H1 (cell line): ENCODE results near the gene RANBP9. TPM values are rescaled to one million over a fixed set of nuclear protein-coding genes. Genes with fewer than 3 reads are reported as not detected.

ENCODE experiments used
- CTCF ChIA-PET: fragments of 300-600 bp; sonication (Branson Sonifier 250); formaldehyde crosslinking; loops from one replicate; lab custom pipeline; 2021; ENCODE audit not compliant: partially characterized antibody; lab: Charles Lee
- POLR2A ChIA-PET: fragments of 300-600 bp; sonication (Branson Sonifier 250); formaldehyde crosslinking; loops from one replicate; lab custom pipeline; 2021; ENCODE audit warnings: inconsistent platforms; ENCODE audit not compliant: partially characterized antibody; lab: Charles Lee
- DNase-seq, 2 experiments: peaks; one replicate each; pipeline versions ENCODE4 v3.0.0 to v3.0.0-alpha.2; 2010 to 2022; ENCODE audit warnings: low spot score in 2 of 2, low read depth in 1 of 2, mixed read lengths in 1 of 2
- FAIRE-seq: peaks from 2 replicates; lab custom pipeline; 2011; peaks lifted over from hg19 to GRCh38; lab: Jason Lieb, UNC
- H2AFZ ChIP-seq: 2 replicates; pipeline ENCODE4 v1.8.1; 2012; ENCODE audit warnings: low read length, inconsistent platforms
- H2AK5ac ChIP-seq: 2 replicates; pipeline ENCODE4 v1.6.1; 2013; ENCODE audit warnings: low read depth, low read length
- H2BK120ac ChIP-seq: replicated peaks from 2 replicates; pipeline ENCODE3; 2013; ENCODE audit warnings: low read depth, low read length, inconsistent platforms
- H2BK12ac ChIP-seq: 2 replicates; pipeline ENCODE4 v1.6.1; 2013; ENCODE audit warnings: low read depth, low read length
- H2BK15ac ChIP-seq: 2 replicates; pipeline ENCODE4 v1.6.1; 2013; ENCODE audit warnings: low read length
- H2BK20ac ChIP-seq: 2 replicates; pipeline ENCODE4 v1.6.1; 2013; ENCODE audit warnings: low read length
- H2BK5ac ChIP-seq: 2 replicates; pipeline ENCODE4 v1.6.1; 2013; ENCODE audit warnings: low read depth, low read length
- H3K14ac ChIP-seq: 2 replicates; pipeline ENCODE4 v1.6.1; 2013; ENCODE audit warnings: inconsistent platforms; ENCODE audit not compliant: insufficient read length
- H3K18ac ChIP-seq: 2 replicates; pipeline ENCODE4 v1.6.1; 2013; ENCODE audit warnings: low read length; ENCODE audit errors: extremely low read depth
- H3K23ac ChIP-seq: 2 replicates; pipeline ENCODE4 v1.6.1; 2013; ENCODE audit warnings: inconsistent platforms; ENCODE audit not compliant: insufficient read length
- H3K23me2 ChIP-seq: 2 replicates; pipeline ENCODE4 v1.6.1; 2013; ENCODE audit warnings: low read depth, low read length
- H3K27ac ChIP-seq: 2 replicates; pipeline ENCODE4 v1.6.1; 2011; ENCODE audit warnings: low read depth, low read length, inconsistent platforms
- H3K27me3 ChIP-seq, 4 experiments: replicated peaks in 1 of 4; 1 replicate in 1 of 4; 2 replicates in 3 of 4; pipeline versions ENCODE4 v1.6.1 to v1.8.1; 2011 to 2013; ENCODE audit warnings: low read length in 3 of 4, mild to moderate bottlenecking in 3 of 4, inconsistent platforms in 2 of 4, mixed read lengths in 2 of 4, moderate library complexity in 1 of 4; ENCODE audit not compliant: control insufficient read depth in 3 of 4, insufficient read depth in 3 of 4; ENCODE audit errors: extremely low read depth in 1 of 4
- H3K36me3 ChIP-seq, 4 experiments: 2 replicates each; pipeline versions ENCODE4 v1.6.1 to v1.8.1; 2011 to 2013; ENCODE audit warnings: mild to moderate bottlenecking in 4 of 4, low read length in 3 of 4, moderate library complexity in 2 of 4, control low read depth in 1 of 4, inconsistent platforms in 1 of 4; ENCODE audit not compliant: insufficient read depth in 4 of 4, control insufficient read depth in 2 of 4
- H3K4ac ChIP-seq: replicated peaks from 2 replicates; pipeline ENCODE3; 2013; ENCODE audit warnings: low read length, low read depth, mixed read lengths, inconsistent platforms; ENCODE audit not compliant: insufficient read length
- H3K4me1 ChIP-seq, 4 experiments: replicated peaks in 1 of 4; 1 replicate in 1 of 4; 2 replicates in 3 of 4; pipeline versions ENCODE4 v1.6.1 to v1.8.1; 2011 to 2013; ENCODE audit warnings: low read length in 3 of 4, inconsistent platforms in 2 of 4, mixed read lengths in 1 of 4; ENCODE audit not compliant: insufficient read depth in 4 of 4, control insufficient read depth in 3 of 4
- H3K4me2 ChIP-seq, 2 experiments: 2 replicates each; pipeline versions ENCODE4 v1.6.1 to v1.8.1; 2011 to 2013; ENCODE audit warnings: low read depth in 2 of 2, low read length in 2 of 2, control low read depth in 1 of 2, inconsistent platforms in 1 of 2, mild to moderate bottlenecking in 1 of 2; ENCODE audit not compliant: insufficient read depth in 1 of 2
- H3K4me3 ChIP-seq, 4 experiments: fragments of 200-600, 300-600 bp in 1 of 4; sonication (generic), shearing (Covaris generic), sonication (Bioruptor Twin) in 1 of 4; 2 replicates each; pipeline versions ENCODE4 v1.5.1 to v1.8.1; 2011 to 2016; ENCODE audit warnings: low read length in 4 of 4, low read depth in 3 of 4, control low read depth in 2 of 4, inconsistent platforms in 2 of 4, mild to moderate bottlenecking in 2 of 4, mixed read lengths in 1 of 4, moderate library complexity in 1 of 4; ENCODE audit not compliant: insufficient read depth in 2 of 4; ENCODE audit errors: extremely low read depth in 1 of 4
- H3K56ac ChIP-seq: replicated peaks from 2 replicates; pipeline ENCODE3; 2013; ENCODE audit warnings: low read depth, mild to moderate bottlenecking, mixed read lengths, low read length, inconsistent platforms; ENCODE audit not compliant: insufficient read length
- H3K79me1 ChIP-seq: 2 replicates; pipeline ENCODE4 v1.6.1; 2013; ENCODE audit warnings: low read depth, low read length, control low read depth
- H3K79me2 ChIP-seq, 2 experiments: 2 replicates each; pipeline versions ENCODE4 v1.6.1 to v1.8.1; 2012 to 2013; ENCODE audit warnings: low read length in 2 of 2, mild to moderate bottlenecking in 2 of 2, inconsistent platforms in 1 of 2; ENCODE audit not compliant: insufficient read depth in 2 of 2, control insufficient read depth in 1 of 2
- H3K9ac ChIP-seq, 4 experiments: replicated peaks in 1 of 4; 1 replicate in 1 of 4; 2 replicates in 3 of 4; pipeline versions ENCODE4 v1.6.1 to v1.8.1; 2011 to 2013; ENCODE audit warnings: low read depth in 3 of 4, low read length in 3 of 4, control low read depth in 2 of 4, mild to moderate bottlenecking in 2 of 4, moderate library complexity in 2 of 4, inconsistent platforms in 1 of 4; ENCODE audit errors: extremely low read depth in 1 of 4
- H3K9me3 ChIP-seq, 2 experiments: 2 replicates each; pipeline versions ENCODE4 v1.6.1 to v1.8.1; 2012 to 2013; ENCODE audit warnings: mild to moderate bottlenecking in 2 of 2, moderate library complexity in 2 of 2, control low read depth in 1 of 2, inconsistent platforms in 1 of 2, low read depth in 1 of 2, low read length in 1 of 2, mixed read lengths in 1 of 2; ENCODE audit not compliant: insufficient read depth in 2 of 2
- H4K20me1 ChIP-seq, 2 experiments: replicated peaks in 1 of 2; 2 replicates each; pipeline versions ENCODE3 to v1.8.1; 2011 to 2013; ENCODE audit warnings: inconsistent platforms in 2 of 2, low read length in 2 of 2, mild to moderate bottlenecking in 1 of 2; ENCODE audit not compliant: insufficient read depth in 2 of 2, control insufficient read depth in 1 of 2
- H4K5ac ChIP-seq: 2 replicates; pipeline ENCODE4 v1.6.1; 2013; ENCODE audit warnings: low read length, low read depth, mixed read lengths, inconsistent platforms; ENCODE audit not compliant: insufficient read length
- H4K8ac ChIP-seq: 2 replicates; pipeline ENCODE4 v1.8.0; 2013; ENCODE audit warnings: mild to moderate bottlenecking, moderate library complexity, low read length, inconsistent platforms; ENCODE audit not compliant: insufficient read depth; ENCODE audit errors: extremely low read depth
- H4K91ac ChIP-seq: replicated peaks from 2 replicates; pipeline ENCODE3; 2013; ENCODE audit warnings: low read length, mixed read lengths, inconsistent platforms; ENCODE audit not compliant: insufficient read length
- CHD1 ChIP-seq: IDR thresholded peaks from 2 replicates; pipeline ENCODE4 v1.6.1; 2012; ENCODE audit warnings: low read depth, low read length, improper control_type of control experiment
- CTBP2 ChIP-seq: IDR thresholded peaks from 2 replicates; pipeline ENCODE4 v1.7.0; 2011; ENCODE audit warnings: borderline replicate concordance, mild to moderate bottlenecking, moderate library complexity, mixed read lengths, low read length; ENCODE audit not compliant: insufficient read depth, insufficient read length
- EZH2 ChIP-seq: fragments of 200-600 bp; sonication (generic); IDR thresholded peaks from 2 replicates; pipeline ENCODE4 v1.7.1; 2012; ENCODE audit warnings: low read depth, mild to moderate bottlenecking, moderate library complexity, low read length, inconsistent platforms; ENCODE audit not compliant: severe bottlenecking
- HDAC6 ChIP-seq: IDR thresholded peaks from one replicate; pipeline ENCODE4 v1.7.1; 2012; ENCODE audit warnings: low read depth, mild to moderate bottlenecking, inconsistent platforms, low read length, moderate library complexity
- JUN ChIP-seq: IDR thresholded peaks from 2 replicates; pipeline ENCODE4 v1.6.1; 2011; ENCODE audit warnings: low read depth, mild to moderate bottlenecking, improper control_type of control experiment, low read length
- KDM4A ChIP-seq: IDR thresholded peaks from one replicate; pipeline ENCODE4 v1.7.1; 2012; ENCODE audit warnings: low read depth, mild to moderate bottlenecking, moderate library complexity, low read length, inconsistent platforms; ENCODE audit not compliant: severe bottlenecking
- MAFK ChIP-seq: IDR thresholded peaks from 2 replicates; pipeline ENCODE4 v1.6.1; 2012; ENCODE audit warnings: low read depth, mild to moderate bottlenecking, improper control_type of control experiment, low read length
- POLR2A ChIP-seq, 2 experiments: IDR thresholded peaks; 1 replicate in 1 of 2; 2 replicates in 1 of 2; pipeline ENCODE4 v1.6.1; 2011; ENCODE audit warnings: low read depth in 2 of 2, low read length in 2 of 2, mild to moderate bottlenecking in 2 of 2; ENCODE audit errors: control extremely low read depth in 1 of 2
- RAD21 ChIP-seq, 2 experiments: IDR thresholded peaks in 1 of 2; conservative IDR thresholded peaks in 1 of 2; 2 replicates each; pipeline ENCODE4 v1.6.1; 2011; ENCODE audit warnings: low read depth in 2 of 2, low read length in 2 of 2, improper control_type of control experiment in 1 of 2, inconsistent platforms in 1 of 2, mild to moderate bottlenecking in 1 of 2, moderate library complexity in 1 of 2
- RNF2 ChIP-seq: fragments of 200-900, 300-1000 bp; sonication (generic); IDR thresholded peaks from 2 replicates; pipeline ENCODE4 v1.7.1; 2016; ENCODE audit warnings: borderline replicate concordance, low read depth, mild to moderate bottlenecking, antibody characterized with exemption, low read length; ENCODE audit not compliant: poor library complexity, severe bottlenecking; ENCODE audit errors: missing control alignments
- SAP30 ChIP-seq: fragments of 300-600 bp; sonication (generic); IDR thresholded peaks from 2 replicates; pipeline ENCODE4 v1.7.1; 2012; ENCODE audit warnings: low read length, moderate library complexity, mild to moderate bottlenecking, inconsistent platforms; ENCODE audit not compliant: insufficient read depth, insufficient replicate concordance
- polyA plus RNA-seq, 7 experiments: library from polyadenylated mRNA; depleted of rRNA in 3 of 7; stranded (reverse) in 5 of 7; unstranded in 2 of 7; fragments of >200 nt in 5 of 7; fragments of 200-250 nt in 2 of 7; gene quantifications; 1 replicate in 5 of 7; 2 replicates in 1 of 7; 4 replicates in 1 of 7; pipeline versions ENCODE4 v1.2.1 to v1.2.3, GENCODE V29; 2011 to 2013; ENCODE audit warnings: missing spikeins in 2 of 7, mixed read lengths in 2 of 7
- total RNA-seq: library from RNA; stranded (reverse); fragmentation: NEBNext Ultra II Directional; extraction: Animal tissue kit (Norgen Biotek cat#: 25700); gene quantifications from 2 replicates; pipeline ENCODE4 v1.2.1, GENCODE V29; 2021
- TF ChIP-seq, protein P1 (sequence below): IDR thresholded peaks from 2 replicates; pipeline ENCODE4 v1.6.1; 2012; ENCODE audit warnings: inconsistent platforms
- TF ChIP-seq, protein P2 (sequence below): IDR thresholded peaks from 2 replicates; pipeline ENCODE4 v1.6.1; 2012; ENCODE audit warnings: inconsistent platforms

The RANBP9 gene
- total and polyA plus RNA-seq, 2 of the 8 experiments (the other 6 are each of a cell fraction or from before 2014, with no cell fraction given): 13.0 to 36.7 TPM

DNA sequence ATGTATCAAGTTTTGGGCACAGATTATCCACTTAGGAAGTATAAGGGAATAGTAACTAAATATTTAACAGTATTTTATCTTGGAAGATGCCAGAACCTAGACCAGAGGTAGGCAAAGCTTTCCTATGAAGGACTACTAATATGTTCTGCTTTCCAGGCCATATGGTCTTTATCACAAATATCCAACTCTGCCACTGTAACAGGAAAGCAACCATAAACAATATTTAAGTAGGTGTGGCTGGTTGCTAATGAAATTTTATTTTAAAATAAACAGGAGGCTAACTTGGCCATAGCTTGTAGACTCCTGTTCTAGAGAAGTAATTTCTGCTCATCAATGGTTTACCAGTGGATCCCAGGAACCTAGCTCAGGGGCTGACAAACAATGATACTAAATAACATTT is 57.1 kb downstream of the RANBP9 start:
- Histone ChIP-seq H3K18ac (no peak overlapping the region), H3K14ac (no peak overlapping the region), H3K4me1 (0 out of 7 replicates have a peak, but pooled peaks cover 0 to 2% (median 0%) of the 10 kb centered on the region in 4 experiments), H3K9ac (no peak overlapping the region), H4K5ac (no peak overlapping the region), H2AFZ (no peak overlapping the region), H2BK5ac (no peak overlapping the region), H3K56ac (no peak overlapping the region), H4K8ac (no peak overlapping the region), H3K79me2 (peaks cover 0 to 7% of the 10 kb centered on the region in 2 experiments; a peak in 2 of 4 replicates), H2BK15ac (no peak overlapping the region), H3K36me3 (no peaks in the 10 kb centered on the region; a peak in 2 of 8 replicates), H3K79me1 (peaks cover under 1% of the 10 kb centered on the region; the same call in 1 of the 2 replicates), H2BK20ac (no peak overlapping the region), H2BK120ac (no peak overlapping the region), H3K4me3 (no peak overlapping the region), H2AK5ac (no peak overlapping the region), H3K4me2 (no peak overlapping the region), H3K23me2 (no peaks in the 10 kb centered on the region), H3K27me3 (no peaks in the 10 kb centered on the region), H3K23ac (no peak overlapping the region), H3K4ac (no peak overlapping the region), H3K27ac (no peak overlapping the region), H2BK12ac (no peak overlapping the region), H4K20me1 (no peaks in the 10 kb centered on the region), H4K91ac (no peak overlapping the region), H3K9me3 (no peaks in the 10 kb centered on the region)
- DNase-seq: no peak
- ChIA-PET CTCF (no interaction called here), POLR2A (interaction anchor here (0.6 kb wide), 1 partner anchor 44 kb away, joined by 3 read pairs; no protein-coding TSS in a partner anchor)
- FAIRE-seq: no peak
- TF ChIP-seq, protein P1, sequence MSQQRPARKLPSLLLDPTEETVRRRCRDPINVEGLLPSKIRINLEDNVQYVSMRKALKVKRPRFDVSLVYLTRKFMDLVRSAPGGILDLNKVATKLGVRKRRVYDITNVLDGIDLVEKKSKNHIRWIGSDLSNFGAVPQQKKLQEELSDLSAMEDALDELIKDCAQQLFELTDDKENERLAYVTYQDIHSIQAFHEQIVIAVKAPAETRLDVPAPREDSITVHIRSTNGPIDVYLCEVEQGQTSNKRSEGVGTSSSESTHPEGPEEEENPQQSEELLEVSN: no peak
- TF ChIP-seq HDAC6: no peak
- TF ChIP-seq SAP30: no peak
- no peak for TF ChIP-seq RAD21 (IDR thresholded peaks at IDR 0.05 in 1 of 2, conservative IDR thresholded peaks at IDR 0.05 in 1 of 2; ENCODE audit: low read depth in 2 of 2, low read length in 2 of 2)
- TF ChIP-seq POLR2A (IDR thresholded peaks at IDR 0.05; ENCODE audit: control extremely low read depth in 1 of 2, low read depth in 2 of 2, low read length in 2 of 2): no peak
- no peak for TF ChIP-seq CTBP2
- TF ChIP-seq RNF2: no peak
- TF ChIP-seq KDM4A: no peak
- TF ChIP-seq CHD1: no peak
- no peak for TF ChIP-seq JUN
- TF ChIP-seq, protein P2, sequence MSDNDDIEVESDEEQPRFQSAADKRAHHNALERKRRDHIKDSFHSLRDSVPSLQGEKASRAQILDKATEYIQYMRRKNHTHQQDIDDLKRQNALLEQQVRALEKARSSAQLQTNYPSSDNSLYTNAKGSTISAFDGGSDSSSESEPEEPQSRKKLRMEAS: no peak
- no peak for TF ChIP-seq EZH2
- no peak for TF ChIP-seq MAFK
